Cardiac muscle cell (in vitro differentiated cells and primary cell): ENCODE results near the gene TAS2R38. TPM values are rescaled to one million over a fixed set of nuclear protein-coding genes. Genes with fewer than 3 reads are reported as not detected.

Experiments
- DNase-seq, 2 donors: peaks; one replicate each; pipeline versions ENCODE4 v3.0.0 to v3.0.0-alpha.2; 2010 to 2017; ENCODE audit warnings: low read depth in 1 of 2, low spot score in 1 of 2
- H3K27ac ChIP-seq: fragments of 200-600 bp; sonication (generic); 2 replicates; pipeline ENCODE4 v1.5.1; 2016
- H3K27me3 ChIP-seq: fragments of 200-600 bp; sonication (generic); 2 replicates; pipeline ENCODE4 v1.6.0; 2016; ENCODE audit warnings: control low read depth
- H3K36me3 ChIP-seq: fragments of 200-600 bp; sonication (generic); 2 replicates; pipeline ENCODE4 v1.5.1; 2016; ENCODE audit warnings: control low read depth
- H3K4me1 ChIP-seq: fragments of 200-600 bp; sonication (generic); 2 replicates; pipeline ENCODE4 v1.8.1; 2017; ENCODE audit warnings: low read depth, mild to moderate bottlenecking, mixed run types
- H3K4me3 ChIP-seq: fragments of 200-600 bp; sonication (generic); 2 replicates; pipeline ENCODE4 v1.5.1; 2016; ENCODE audit warnings: mild to moderate bottlenecking
- H3K9me3 ChIP-seq: fragments of 200-600 bp; sonication (generic); 2 replicates; pipeline ENCODE4 v1.5.1; 2017; ENCODE audit warnings: low read depth, mild to moderate bottlenecking, control low read depth
- polyA plus RNA-seq: library from polyadenylated mRNA; unstranded; fragments of >200 nt; fragmentation: Nextera tagmentation; extraction: Ambion mirVana; gene quantifications from 2 replicates; pipeline ENCODE4 v1.2.1, GENCODE V29; 2016
- total RNA-seq: library from RNA; depleted of rRNA; stranded (reverse); fragments of >200 nt; gene quantifications from 2 replicates; pipeline ENCODE4 v1.2.3, GENCODE V29; 2016
- TF ChIP-seq, protein P1 (sequence below): IDR thresholded peaks from 2 replicates; pipeline ENCODE4 v1.5.1; 2012; ENCODE audit warnings: low read depth, mild to moderate bottlenecking, low read length

The TAS2R38 gene
- total and polyA plus RNA-seq, 2 experiments from 2014 or later = not detected

DNA sequence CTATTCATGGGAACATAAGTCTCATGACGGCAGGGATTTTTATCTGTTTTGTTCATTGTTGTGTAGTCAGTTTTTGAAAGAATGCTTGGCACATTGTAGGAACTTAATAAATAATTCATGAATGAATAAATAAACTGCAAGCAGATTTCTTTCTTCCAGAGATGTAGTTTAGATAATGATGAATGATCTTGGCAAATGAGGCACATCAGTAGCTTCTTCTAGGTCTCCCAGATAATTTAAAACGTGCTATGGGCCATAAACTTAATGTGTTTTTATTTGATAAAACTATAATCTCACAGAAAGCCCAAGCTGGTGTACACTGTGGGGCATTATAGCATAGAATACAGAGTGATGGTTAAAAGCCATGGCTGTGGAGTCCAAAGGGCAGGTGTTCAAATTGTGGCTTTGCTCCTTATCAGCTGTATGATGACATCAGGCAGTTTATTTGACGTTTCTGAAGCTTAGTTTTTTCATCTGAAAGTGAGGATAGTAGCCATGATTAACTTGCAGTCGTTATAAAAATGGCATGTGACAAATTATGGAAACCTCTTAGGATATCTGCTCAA, 25.6 kb upstream of the TAS2R38 start:
- no peak for DNase-seq
- TF ChIP-seq, protein P1, sequence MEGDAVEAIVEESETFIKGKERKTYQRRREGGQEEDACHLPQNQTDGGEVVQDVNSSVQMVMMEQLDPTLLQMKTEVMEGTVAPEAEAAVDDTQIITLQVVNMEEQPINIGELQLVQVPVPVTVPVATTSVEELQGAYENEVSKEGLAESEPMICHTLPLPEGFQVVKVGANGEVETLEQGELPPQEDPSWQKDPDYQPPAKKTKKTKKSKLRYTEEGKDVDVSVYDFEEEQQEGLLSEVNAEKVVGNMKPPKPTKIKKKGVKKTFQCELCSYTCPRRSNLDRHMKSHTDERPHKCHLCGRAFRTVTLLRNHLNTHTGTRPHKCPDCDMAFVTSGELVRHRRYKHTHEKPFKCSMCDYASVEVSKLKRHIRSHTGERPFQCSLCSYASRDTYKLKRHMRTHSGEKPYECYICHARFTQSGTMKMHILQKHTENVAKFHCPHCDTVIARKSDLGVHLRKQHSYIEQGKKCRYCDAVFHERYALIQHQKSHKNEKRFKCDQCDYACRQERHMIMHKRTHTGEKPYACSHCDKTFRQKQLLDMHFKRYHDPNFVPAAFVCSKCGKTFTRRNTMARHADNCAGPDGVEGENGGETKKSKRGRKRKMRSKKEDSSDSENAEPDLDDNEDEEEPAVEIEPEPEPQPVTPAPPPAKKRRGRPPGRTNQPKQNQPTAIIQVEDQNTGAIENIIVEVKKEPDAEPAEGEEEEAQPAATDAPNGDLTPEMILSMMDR = no peak
- Histone ChIP-seq H3K4me3 (no peak overlapping the region), H3K4me1 (no peaks in the 10 kb centered on the region), H3K27ac (no peak overlapping the region), H3K36me3 (no peaks in the 10 kb centered on the region), H3K27me3 (no peaks in the 10 kb centered on the region), H3K9me3 (no peaks in the 10 kb centered on the region)

DNA sequence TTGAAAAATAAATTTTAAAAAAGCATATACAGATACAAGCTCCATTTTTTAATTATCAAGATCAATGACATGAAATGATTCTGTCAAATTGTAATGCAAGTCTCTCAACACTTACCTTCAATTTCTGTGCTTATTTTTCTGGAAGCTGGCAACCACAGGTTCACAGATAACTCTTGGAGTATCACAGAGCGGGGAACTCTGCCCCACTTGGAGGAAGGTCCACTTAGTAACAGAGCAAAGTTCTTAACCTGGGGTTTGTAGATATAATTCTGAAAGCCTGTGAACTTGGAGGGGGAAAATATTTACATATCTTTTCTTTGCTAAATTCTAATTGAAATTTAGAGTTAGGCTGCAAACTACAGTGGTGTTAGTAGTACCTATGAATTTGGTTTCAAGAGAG, 19.8 kb upstream of the TAS2R38 start:
- H3K27me3 ChIP-seq = no peaks in the 10 kb centered on the region
- no peak overlapping the region for H3K27ac ChIP-seq
- H3K4me1 ChIP-seq = no peaks in the 10 kb centered on the region
- TF ChIP-seq, protein P1 = no peak
- H3K4me3 ChIP-seq = no peak overlapping the region
- H3K9me3 ChIP-seq = no peaks in the 10 kb centered on the region
- H3K36me3 ChIP-seq = no peaks in the 10 kb centered on the region
- no peak for DNase-seq

DNA sequence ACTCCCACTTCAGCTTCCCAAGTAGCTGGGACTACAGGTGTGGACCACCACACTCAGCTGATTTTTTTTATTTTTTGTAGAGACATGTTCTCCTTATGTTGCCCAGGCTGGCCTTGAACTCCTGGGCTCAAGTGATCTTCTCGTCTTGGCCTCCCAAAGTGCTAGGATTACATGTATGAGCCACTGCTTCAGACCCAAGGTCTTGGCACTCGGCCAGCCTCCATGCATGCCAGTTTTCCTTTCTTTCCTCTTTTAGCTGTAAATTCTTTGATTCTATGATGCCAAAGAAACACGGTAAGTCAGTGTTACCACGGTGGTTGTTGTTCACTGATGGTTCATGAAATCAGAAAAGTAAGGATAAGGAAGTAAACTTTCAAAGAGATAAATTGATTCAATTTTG, 19.1 kb upstream of the TAS2R38 start:
- H3K9me3 ChIP-seq = no peaks in the 10 kb centered on the region

DNA sequence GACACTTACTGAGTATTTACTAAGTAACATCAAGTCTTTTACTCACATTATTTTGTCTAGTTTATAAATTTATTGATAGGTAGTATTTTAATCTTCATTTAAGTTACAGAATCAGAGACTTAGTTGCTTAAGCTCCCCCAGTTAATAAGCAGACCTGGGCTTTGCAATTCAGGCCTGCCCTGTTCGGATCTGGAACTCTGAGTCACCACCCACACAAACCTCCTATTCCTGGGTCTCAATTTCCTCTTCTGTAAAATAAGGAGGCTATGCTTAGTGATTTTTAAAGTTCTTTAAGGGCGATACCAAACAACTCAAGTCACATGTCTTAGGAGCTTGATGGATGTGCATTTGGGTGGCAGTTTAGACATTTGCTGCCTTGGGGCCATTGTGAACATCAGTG, 18.6 kb upstream of the TAS2R38 start:
- Histone ChIP-seq H3K4me3 (no peak overlapping the region), H3K36me3 (no peaks in the 10 kb centered on the region), H3K4me1 (no peaks in the 10 kb centered on the region), H3K9me3 (no peaks in the 10 kb centered on the region), H3K27ac (no peak overlapping the region), H3K27me3 (no peaks in the 10 kb centered on the region)
- TF ChIP-seq, protein P1 = no peak
- DNase-seq = no peak

More for the DNA sequence above, 19.1 kb upstream of the TAS2R38 start:
- no peaks in the 10 kb centered on the region for H3K36me3 ChIP-seq
- no peak overlapping the region for H3K4me3 ChIP-seq
- TF ChIP-seq, protein P1 = no peak
- H3K27me3 ChIP-seq = no peaks in the 10 kb centered on the region
- DNase-seq = no peak
- H3K4me1 ChIP-seq = no peaks in the 10 kb centered on the region
- H3K27ac ChIP-seq = no peak overlapping the region

DNA sequence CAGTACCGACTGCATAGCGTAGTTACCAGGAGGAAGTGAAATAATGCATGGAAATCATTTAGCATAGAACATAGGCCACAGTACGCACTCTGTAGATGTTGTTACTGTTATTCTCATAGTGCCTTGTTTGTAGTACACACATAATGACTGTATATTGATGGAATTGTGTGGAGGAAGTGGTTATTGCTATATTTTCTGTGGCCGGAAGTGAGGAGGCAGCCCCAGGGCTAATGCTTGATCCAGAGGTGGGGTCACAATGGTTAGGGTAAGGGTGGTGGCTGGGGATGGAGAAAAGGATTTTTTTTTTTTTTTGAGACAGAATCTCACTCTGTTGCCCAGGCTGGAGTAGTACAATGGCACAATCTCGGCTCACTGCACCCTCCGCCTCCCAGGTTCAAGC, 17.6 kb upstream of the TAS2R38 start:
- no peaks in the 10 kb centered on the region for H3K27me3 ChIP-seq
- H3K27ac ChIP-seq = no peak overlapping the region
- H3K9me3 ChIP-seq = no peaks in the 10 kb centered on the region
- TF ChIP-seq, protein P1 = no peak
- no peaks in the 10 kb centered on the region for H3K4me1 ChIP-seq
- H3K4me3 ChIP-seq = no peak overlapping the region
- DNase-seq = no peak
- H3K36me3 ChIP-seq = no peaks in the 10 kb centered on the region
